Measurements from ENCODE around the gene NPC1L1. TPM values are rescaled to one million over a fixed set of nuclear protein-coding genes. Genes with fewer than 3 reads are reported as not detected.
A peak's percentile ranks its signal among the peaks of the same experiment; 100 is the strongest.

NPC1L1 gene
- total and polyA plus RNA-seq, 2 of the 13 experiments (the other 11 are each of a cell fraction or from before 2014, with no cell fraction given) = 4.8 to 14.5 TPM

DNA sequence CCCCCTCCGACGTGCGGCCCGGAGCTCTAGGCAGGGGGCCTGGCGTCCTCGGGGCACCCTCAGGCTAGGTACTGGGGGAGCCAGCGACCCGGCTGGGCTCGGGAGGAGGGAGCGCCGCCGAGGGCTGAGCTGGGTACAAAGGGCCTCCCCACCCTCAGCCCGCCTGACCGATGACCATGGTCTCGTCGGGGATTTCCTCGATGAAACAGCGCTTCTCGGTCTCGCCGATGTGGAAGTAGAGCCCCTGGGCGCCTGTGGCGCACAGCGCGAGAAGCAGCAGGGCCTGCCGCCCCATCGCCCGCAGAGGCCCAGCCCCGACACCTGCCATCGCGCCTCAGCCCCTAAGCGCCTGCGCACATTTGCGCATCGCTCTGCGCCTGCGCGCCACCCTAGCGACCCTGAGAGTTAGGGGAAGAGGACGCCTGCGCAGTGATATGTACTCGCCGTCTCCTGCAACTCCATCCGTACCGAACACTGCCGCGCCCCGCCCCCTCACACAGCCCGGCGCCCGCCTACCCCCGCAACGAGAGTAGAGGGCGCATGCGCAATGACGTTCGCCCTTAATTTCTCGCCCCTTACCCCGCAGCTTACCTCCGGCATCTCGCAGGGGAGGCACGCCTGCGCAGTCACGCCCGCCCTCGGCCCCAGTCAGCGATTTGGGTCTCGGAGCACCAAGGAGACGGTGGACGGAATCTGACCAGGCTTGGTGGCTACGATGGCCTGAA lies 40.9 kb upstream of the NPC1L1 start, which contains the start of gene TMED4 (continued):
- no peak for TF ChIP-seq MBD4 (IDR thresholded peaks at IDR 0.05; ENCODE audit: borderline replicate concordance, low read length)
- no peak for TF ChIP-seq ZNF34 (CRISPR knock-in tag; IDR thresholded peaks at IDR 0.05; ENCODE audit: borderline replicate concordance)
- no peak; the same call in none of the 2 replicates for TF ChIP-seq ZNF709 (CRISPR knock-in tag; IDR thresholded peaks at IDR 0.05)
- TF ChIP-seq HMG20A (CRISPR knock-in tag; IDR thresholded peaks at IDR 0.05; ENCODE audit: borderline replicate concordance) = no peak
- no peak for TF ChIP-seq ZNF230 (CRISPR knock-in tag; IDR thresholded peaks at IDR 0.05)
- TF ChIP-seq MATR3 (CRISPR knock-in tag; IDR thresholded peaks at IDR 0.05) = no peak
- TF ChIP-seq ZNF572 (CRISPR knock-in tag; IDR thresholded peaks at IDR 0.05) = peak; percentile 64; the same call in 1 of the 2 replicates
- TF ChIP-seq, protein P1, sequence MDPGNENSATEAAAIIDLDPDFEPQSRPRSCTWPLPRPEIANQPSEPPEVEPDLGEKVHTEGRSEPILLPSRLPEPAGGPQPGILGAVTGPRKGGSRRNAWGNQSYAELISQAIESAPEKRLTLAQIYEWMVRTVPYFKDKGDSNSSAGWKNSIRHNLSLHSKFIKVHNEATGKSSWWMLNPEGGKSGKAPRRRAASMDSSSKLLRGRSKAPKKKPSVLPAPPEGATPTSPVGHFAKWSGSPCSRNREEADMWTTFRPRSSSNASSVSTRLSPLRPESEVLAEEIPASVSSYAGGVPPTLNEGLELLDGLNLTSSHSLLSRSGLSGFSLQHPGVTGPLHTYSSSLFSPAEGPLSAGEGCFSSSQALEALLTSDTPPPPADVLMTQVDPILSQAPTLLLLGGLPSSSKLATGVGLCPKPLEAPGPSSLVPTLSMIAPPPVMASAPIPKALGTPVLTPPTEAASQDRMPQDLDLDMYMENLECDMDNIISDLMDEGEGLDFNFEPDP (CRISPR knock-in tag; conservative IDR thresholded peaks at IDR 0.05) = 0 out of 2 replicates have a peak, but pooled peaks have one; percentile 96
- TF ChIP-seq ZNF121 (CRISPR knock-in tag; IDR thresholded peaks at IDR 0.05) = no peak
- TF ChIP-seq, protein P2, sequence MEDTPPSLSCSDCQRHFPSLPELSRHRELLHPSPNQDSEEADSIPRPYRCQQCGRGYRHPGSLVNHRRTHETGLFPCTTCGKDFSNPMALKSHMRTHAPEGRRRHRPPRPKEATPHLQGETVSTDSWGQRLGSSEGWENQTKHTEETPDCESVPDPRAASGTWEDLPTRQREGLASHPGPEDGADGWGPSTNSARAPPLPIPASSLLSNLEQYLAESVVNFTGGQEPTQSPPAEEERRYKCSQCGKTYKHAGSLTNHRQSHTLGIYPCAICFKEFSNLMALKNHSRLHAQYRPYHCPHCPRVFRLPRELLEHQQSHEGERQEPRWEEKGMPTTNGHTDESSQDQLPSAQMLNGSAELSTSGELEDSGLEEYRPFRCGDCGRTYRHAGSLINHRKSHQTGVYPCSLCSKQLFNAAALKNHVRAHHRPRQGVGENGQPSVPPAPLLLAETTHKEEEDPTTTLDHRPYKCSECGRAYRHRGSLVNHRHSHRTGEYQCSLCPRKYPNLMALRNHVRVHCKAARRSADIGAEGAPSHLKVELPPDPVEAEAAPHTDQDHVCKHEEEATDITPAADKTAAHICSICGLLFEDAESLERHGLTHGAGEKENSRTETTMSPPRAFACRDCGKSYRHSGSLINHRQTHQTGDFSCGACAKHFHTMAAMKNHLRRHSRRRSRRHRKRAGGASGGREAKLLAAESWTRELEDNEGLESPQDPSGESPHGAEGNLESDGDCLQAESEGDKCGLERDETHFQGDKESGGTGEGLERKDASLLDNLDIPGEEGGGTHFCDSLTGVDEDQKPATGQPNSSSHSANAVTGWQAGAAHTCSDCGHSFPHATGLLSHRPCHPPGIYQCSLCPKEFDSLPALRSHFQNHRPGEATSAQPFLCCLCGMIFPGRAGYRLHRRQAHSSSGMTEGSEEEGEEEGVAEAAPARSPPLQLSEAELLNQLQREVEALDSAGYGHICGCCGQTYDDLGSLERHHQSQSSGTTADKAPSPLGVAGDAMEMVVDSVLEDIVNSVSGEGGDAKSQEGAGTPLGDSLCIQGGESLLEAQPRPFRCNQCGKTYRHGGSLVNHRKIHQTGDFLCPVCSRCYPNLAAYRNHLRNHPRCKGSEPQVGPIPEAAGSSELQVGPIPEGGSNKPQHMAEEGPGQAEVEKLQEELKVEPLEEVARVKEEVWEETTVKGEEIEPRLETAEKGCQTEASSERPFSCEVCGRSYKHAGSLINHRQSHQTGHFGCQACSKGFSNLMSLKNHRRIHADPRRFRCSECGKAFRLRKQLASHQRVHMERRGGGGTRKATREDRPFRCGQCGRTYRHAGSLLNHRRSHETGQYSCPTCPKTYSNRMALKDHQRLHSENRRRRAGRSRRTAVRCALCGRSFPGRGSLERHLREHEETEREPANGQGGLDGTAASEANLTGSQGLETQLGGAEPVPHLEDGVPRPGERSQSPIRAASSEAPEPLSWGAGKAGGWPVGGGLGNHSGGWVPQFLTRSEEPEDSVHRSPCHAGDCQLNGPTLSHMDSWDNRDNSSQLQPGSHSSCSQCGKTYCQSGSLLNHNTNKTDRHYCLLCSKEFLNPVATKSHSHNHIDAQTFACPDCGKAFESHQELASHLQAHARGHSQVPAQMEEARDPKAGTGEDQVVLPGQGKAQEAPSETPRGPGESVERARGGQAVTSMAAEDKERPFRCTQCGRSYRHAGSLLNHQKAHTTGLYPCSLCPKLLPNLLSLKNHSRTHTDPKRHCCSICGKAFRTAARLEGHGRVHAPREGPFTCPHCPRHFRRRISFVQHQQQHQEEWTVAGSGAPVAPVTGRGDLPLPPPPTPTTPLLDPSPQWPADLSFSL (CRISPR knock-in tag; IDR thresholded peaks at IDR 0.05) = no peak
- no peak for TF ChIP-seq JUN (CRISPR knock-in tag; IDR thresholded peaks at IDR 0.05)
- TF ChIP-seq U2AF1 (optimal IDR thresholded peaks at IDR 0.05; ENCODE audit: low read depth, low read length) = no peak
- TF ChIP-seq, protein P3, sequence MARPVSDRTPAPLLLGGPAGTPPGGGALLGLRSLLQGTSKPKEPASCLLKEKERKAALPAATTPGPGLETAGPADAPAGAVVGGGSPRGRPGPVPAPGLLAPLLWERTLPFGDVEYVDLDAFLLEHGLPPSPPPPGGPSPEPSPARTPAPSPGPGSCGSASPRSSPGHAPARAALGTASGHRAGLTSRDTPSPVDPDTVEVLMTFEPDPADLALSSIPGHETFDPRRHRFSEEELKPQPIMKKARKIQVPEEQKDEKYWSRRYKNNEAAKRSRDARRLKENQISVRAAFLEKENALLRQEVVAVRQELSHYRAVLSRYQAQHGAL (CRISPR knock-in tag; IDR thresholded peaks at IDR 0.05; ENCODE audit: not compliant biosample characterization) = no peak
- TF ChIP-seq NFKBIZ (CRISPR knock-in tag; IDR thresholded peaks at IDR 0.05) = no peak; the same call in none of the 2 replicates
- TF ChIP-seq GATAD1 (CRISPR knock-in tag; IDR thresholded peaks at IDR 0.05) = peak; percentile 86
- no peak; the same call in 1 of the 2 replicates for TF ChIP-seq SP5 (CRISPR knock-in tag; IDR thresholded peaks at IDR 0.05; ENCODE audit: borderline replicate concordance, low read depth)
- peak; percentile 37 for TF ChIP-seq ZNF768 (CRISPR knock-in tag; IDR thresholded peaks at IDR 0.05)
- TF ChIP-seq TSC22D2 (CRISPR knock-in tag; IDR thresholded peaks at IDR 0.05; ENCODE audit: borderline replicate concordance) = no peak
- no peak for TF ChIP-seq ZNF619 (CRISPR knock-in tag; IDR thresholded peaks at IDR 0.05)
- TF ChIP-seq RARA (CRISPR knock-in tag; IDR thresholded peaks at IDR 0.05) = no peak; the same call in 1 of the 2 replicates
- peak; percentile 32; the same call in 1 of the 2 replicates for TF ChIP-seq HCFC1 (IDR thresholded peaks at IDR 0.05; ENCODE audit: low read depth, low read length)
- peak; percentile 86 for TF ChIP-seq ZNF329 (CRISPR knock-in tag; IDR thresholded peaks at IDR 0.05; ENCODE audit: low read depth)
- no peak; the same call in 1 of the 2 replicates for TF ChIP-seq HNF4A (CRISPR knock-in tag; IDR thresholded peaks at IDR 0.05)
- TF ChIP-seq GZF1 (CRISPR knock-in tag; IDR thresholded peaks at IDR 0.05) = no peak

Measured in HepG2 (cell line).